Aorta (tissue), 5 donors: Measurements from ENCODE around the gene ZCWPW1. TPM values are rescaled to one million over a fixed set of nuclear protein-coding genes. Genes with fewer than 3 reads are reported as not detected.

Source experiments
- ATAC-seq: fragments of 200-7000 bp; cut with Tn5 transposase; one replicate; pipeline ENCODE4 v1.9.1; 2022; ENCODE audit warnings: moderate library complexity; ENCODE audit not compliant: low FRiP score
- DNase-seq, 2 donors: peaks; one replicate each; pipeline ENCODE4 v3.0.0-alpha.2; 2020
- H3K27ac ChIP-seq, 2 donors: one replicate each; pipeline ENCODE4 v1.5.1; 2013; ENCODE audit warnings: low read length in 2 of 2, mild to moderate bottlenecking in 2 of 2, moderate library complexity in 2 of 2, control low read depth in 1 of 2, inconsistent platforms in 1 of 2, low read depth in 1 of 2
- H3K27me3 ChIP-seq, 2 donors: one replicate each; pipeline ENCODE4 v1.6.1; 2013; ENCODE audit warnings: control low read depth in 1 of 2, low read length in 1 of 2, mild to moderate bottlenecking in 1 of 2, moderate library complexity in 1 of 2; ENCODE audit not compliant: insufficient read depth in 2 of 2, control insufficient read depth in 1 of 2
- H3K36me3 ChIP-seq, 2 donors: one replicate each; pipeline ENCODE4 v1.6.1; 2013; ENCODE audit warnings: control low read depth in 1 of 2, low read length in 1 of 2, mild to moderate bottlenecking in 1 of 2; ENCODE audit not compliant: insufficient read depth in 2 of 2, control insufficient read depth in 1 of 2
- H3K4me1 ChIP-seq, 2 donors: one replicate each; pipeline ENCODE4 v1.6.1; 2013; ENCODE audit warnings: low read length in 2 of 2, control low read depth in 1 of 2, mild to moderate bottlenecking in 1 of 2, moderate library complexity in 1 of 2; ENCODE audit not compliant: insufficient read depth in 2 of 2, control insufficient read depth in 1 of 2
- H3K4me3 ChIP-seq, 2 donors: one replicate each; pipeline ENCODE4 v1.5.1; 2013; ENCODE audit warnings: low read length in 2 of 2, control low read depth in 1 of 2, mild to moderate bottlenecking in 1 of 2
- H3K9me3 ChIP-seq: one replicate; pipeline ENCODE4 v1.6.1; 2013; ENCODE audit warnings: mild to moderate bottlenecking, low read length; ENCODE audit not compliant: control insufficient read depth
- WGBS, 2 donors: extraction: QIAGEN DNeasy Blood & Tissue Kit; methylation state at CpG; one replicate each; pipeline ENCODE4 v1.1.7; 2013; 5-methylcytosine and 5-hydroxymethylcytosine counted together
- intact Hi-C, 2 donors: fragments of 100-400 bp; cut with DNase I; formaldehyde crosslinking; loops; one replicate each; pipeline versions ENCODE4 v1.14.2 to v1.15.0; 2022
- long read RNA-seq, 2 donors: library from polyadenylated mRNA; unstranded; transcript quantifications; one replicate each; pipeline ENCODE4 v2.0.0, GENCODE V29; 2020 to 2021
- polyA plus RNA-seq, 2 donors: library from polyadenylated mRNA; stranded (reverse); fragments of 200-250 nt; gene quantifications; one replicate each; pipeline ENCODE4 v1.2.3, GENCODE V29; 2013
- total RNA-seq, 2 donors: library from RNA; stranded (reverse); fragmentation: NEBNext Ultra II Directional; extraction: Animal tissue kit (Norgen Biotek cat#: 25700); gene quantifications; one replicate each; pipeline ENCODE4 v1.2.1, GENCODE V29; 2021
- donor health status: healthy with polysubstance abuse.
- donor health status: Bipolar disorder and iron deficiency.
- donor health status: DM: no; HTN: no; CAD: no.
- donor health status: DM: no; HTN: no; CAD: no.
- donor health status: DM: yes; HTN: yes; CAD: no.

Gene ZCWPW1, protein sequence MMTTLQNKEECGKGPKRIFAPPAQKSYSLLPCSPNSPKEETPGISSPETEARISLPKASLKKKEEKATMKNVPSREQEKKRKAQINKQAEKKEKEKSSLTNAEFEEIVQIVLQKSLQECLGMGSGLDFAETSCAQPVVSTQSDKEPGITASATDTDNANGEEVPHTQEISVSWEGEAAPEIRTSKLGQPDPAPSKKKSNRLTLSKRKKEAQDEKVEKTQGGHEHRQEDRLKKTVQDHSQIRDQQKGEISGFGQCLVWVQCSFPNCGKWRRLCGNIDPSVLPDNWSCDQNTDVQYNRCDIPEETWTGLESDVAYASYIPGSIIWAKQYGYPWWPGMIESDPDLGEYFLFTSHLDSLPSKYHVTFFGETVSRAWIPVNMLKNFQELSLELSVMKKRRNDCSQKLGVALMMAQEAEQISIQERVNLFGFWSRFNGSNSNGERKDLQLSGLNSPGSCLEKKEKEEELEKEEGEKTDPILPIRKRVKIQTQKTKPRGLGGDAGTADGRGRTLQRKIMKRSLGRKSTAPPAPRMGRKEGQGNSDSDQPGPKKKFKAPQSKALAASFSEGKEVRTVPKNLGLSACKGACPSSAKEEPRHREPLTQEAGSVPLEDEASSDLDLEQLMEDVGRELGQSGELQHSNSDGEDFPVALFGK
- total RNA-seq: 1 to 10 TPM; 2.2 to 4.4 TPM
- polyA plus RNA-seq: 10 to 100 TPM in 1 of 2 donors, 1 to 10 TPM in 1; 4.0 to 18.7 TPM
- long read RNA-seq, donor 1, partial matches to known transcripts: 0 of 5 reads
- long read RNA-seq, donor 1, other reads (novel, unspliced or antisense): 4 of 5 reads
- long read RNA-seq, donor 2, partial matches to known transcripts: 0 of 4 reads
- long read RNA-seq, donor 2, other reads (novel, unspliced or antisense): 4 of 4 reads

DNA sequence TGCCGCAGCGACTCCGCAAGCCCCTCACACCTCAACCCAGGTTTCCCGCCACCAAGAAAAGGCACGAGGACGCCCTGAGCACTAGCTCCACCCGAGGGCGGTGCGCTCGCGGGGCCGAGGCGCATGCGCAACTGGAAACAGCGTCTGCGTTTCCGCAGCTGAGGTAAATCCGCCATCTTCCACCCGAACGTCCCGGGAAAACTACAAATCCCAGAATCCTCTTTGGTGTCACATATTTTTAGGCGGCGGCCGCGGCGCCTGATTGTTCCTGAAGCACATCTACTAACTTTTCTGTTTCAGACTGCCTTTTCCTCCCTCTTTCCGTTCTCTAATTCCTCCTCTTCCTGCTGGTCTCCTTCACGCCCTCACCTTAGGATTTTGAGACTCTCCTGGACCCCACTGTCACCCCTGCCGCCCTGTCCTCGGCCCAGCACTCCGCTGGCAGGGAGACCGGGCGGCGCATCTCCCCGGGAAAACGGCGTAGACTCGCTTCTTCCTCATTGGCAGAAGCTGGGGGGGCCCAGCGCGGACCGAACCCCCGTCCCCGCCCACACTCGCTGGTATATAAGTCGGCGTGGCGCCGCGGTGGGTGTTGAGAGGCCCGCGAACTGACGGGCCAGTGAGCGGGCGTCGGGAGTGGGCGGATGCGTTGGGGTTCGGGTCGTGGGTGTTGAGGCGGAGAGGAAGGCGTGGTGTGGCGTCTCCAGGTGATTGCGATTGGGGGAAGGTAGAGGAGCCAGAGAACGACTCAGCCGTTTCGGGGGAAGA lies at the start of gene ZCWPW1:
Gene ZCWPW1 (minus strand): TSS at position 505 of the 768 bp plus-strand sequence. CDS start 8,054 bp downstream, outside the sequence.
- H3K9me3 ChIP-seq: no peaks in the 10 kb centered on the region
- 0% methylated on average over 66 of the region's 66 CpGs for WGBS, 2 donors
- intact Hi-C loops: no loop called here
- H3K36me3 ChIP-seq: no peaks in the 10 kb centered on the region
- H3K27me3 ChIP-seq: no peaks in the 10 kb centered on the region
- H3K27ac ChIP-seq: peak within 1 kb of the TSS; percentile 71 to 98
- ATAC-seq (peak; percentile 89), DNase-seq (peak; percentile 98)
- H3K4me1 ChIP-seq: no peaks in the 10 kb centered on the region
- peak within 1 kb of the TSS; percentile 62 to 72 for H3K4me3 ChIP-seq

GRCh38 chr7:100477871-100478267 lies 49.4 kb upstream of the ZCWPW1 start:
- Histone ChIP-seq H3K4me3 (peak overlapping the region; percentile 85 to 91), H3K4me1 (no peaks in the 10 kb centered on the region), H3K9me3 (no peaks in the 10 kb centered on the region), H3K27me3 (no peaks in the 10 kb centered on the region), H3K36me3 (no peaks in the 10 kb centered on the region), H3K27ac (no peak overlapping the region)
- intact Hi-C loops: loop anchor here in 1 of 2 donors (10.0 kb wide), 1 partner anchor 377 kb away; the partner anchor contains the start of gene SLC12A9
- DNase-seq: peak in 1 of 2 donors; percentile 76
- ATAC-seq: no peak
- WGBS, 2 donors: 1 to 2% methylated on average over 10 to 16 of the region's 16 CpGs

DNA sequence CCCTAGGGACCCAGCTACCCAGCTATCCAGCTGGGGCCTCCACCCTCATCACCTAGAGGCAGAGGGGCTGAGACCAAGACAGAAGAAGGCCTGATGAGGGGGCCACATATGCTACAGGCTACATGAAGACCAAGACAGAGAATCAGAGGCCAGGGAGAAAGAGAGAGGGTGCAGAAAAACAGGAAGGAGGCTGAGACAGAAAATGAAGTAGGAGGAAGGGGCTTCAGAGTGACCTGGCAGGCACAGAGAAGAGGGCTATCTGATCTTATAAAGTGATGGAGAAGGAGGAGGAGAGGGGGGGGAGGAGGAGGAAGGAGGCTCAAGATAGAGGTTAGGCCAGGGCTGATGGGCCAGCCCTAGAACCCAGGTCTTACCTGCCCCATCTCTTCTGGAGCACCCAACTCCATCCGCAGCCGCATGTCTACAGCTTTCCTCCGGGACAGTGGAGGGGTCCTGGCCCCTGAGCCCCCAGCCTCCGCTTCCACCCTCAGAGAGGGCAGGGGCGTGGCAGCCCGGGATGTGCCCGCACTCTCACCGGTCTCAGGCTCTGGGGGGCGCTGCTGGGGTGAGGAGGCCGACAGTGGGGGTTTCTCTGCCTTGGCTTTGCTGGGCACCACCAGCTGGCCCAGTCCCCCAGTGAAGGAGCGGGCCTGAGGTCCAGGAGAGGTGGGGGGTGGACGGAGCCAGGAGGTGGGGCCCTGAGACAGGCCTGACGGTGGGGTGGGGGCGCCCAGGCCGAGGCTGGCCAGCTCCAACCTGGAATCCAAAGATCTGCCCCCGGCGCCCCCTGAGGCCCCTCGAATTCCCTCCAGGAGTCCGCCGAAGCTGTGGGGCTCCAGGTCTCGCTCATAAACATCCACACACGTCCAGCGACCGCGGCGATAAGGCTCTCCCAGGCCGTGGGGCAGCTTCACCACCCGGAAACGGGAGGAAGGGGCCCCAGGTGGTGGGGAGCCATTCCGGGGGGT lies 48.7 kb upstream of the ZCWPW1 start:
- ATAC-seq (peak; percentile 1), DNase-seq (peak in 1 of 2 donors; percentile 81)
- 14% methylated on average over 27 to 30 of the region's 30 CpGs for WGBS, 2 donors
- H3K36me3 ChIP-seq: no peaks in the 10 kb centered on the region
- no peaks in the 10 kb centered on the region for H3K9me3 ChIP-seq
- H3K27me3 ChIP-seq: no peaks in the 10 kb centered on the region
- no peaks in the 10 kb centered on the region for H3K4me1 ChIP-seq
- H3K27ac ChIP-seq: no peak overlapping the region
- intact Hi-C loops: loop anchor here in 1 of 2 donors (10.0 kb wide), 1 partner anchor 378 kb away; the partner anchor contains the start of gene SLC12A9
- peak overlapping the region; percentile 85 to 91 for H3K4me3 ChIP-seq

- H3K4me1 ChIP-seq: no peaks in the 10 kb centered on the region
- WGBS, 2 donors: 11 to 12% methylated on average over 6 of the region's 6 CpGs
- intact Hi-C loops: loop anchor here in 1 of 2 donors (10.0 kb wide), 1 partner anchor 379 kb away; the partner anchor contains the start of gene SLC12A9
Observed at GRCh38 chr7:100476101-100476780, 47.7 kb upstream of the ZCWPW1 start.

GRCh38 chr7:100475549-100475948 lies 47.0 kb upstream of the ZCWPW1 start:
- Histone ChIP-seq H3K36me3 (no peaks in the 10 kb centered on the region), H3K27ac (no peak overlapping the region), H3K4me3 (no peak overlapping the region), H3K4me1 (no peaks in the 10 kb centered on the region), H3K27me3 (no peaks in the 10 kb centered on the region), H3K9me3 (no peaks in the 10 kb centered on the region)
- intact Hi-C loops: loop anchor here in 1 of 2 donors (10.0 kb wide), 1 partner anchor 379 kb away; the partner anchor contains the start of gene SLC12A9
- 54 to 60% methylated on average over 9 of the region's 9 CpGs for WGBS, 2 donors
- DNase-seq: peak in 1 of 2 donors; percentile 74
- ATAC-seq: no peak

More at GRCh38 chr7:100476101-100476780, 47.7 kb upstream of the ZCWPW1 start:
- Histone ChIP-seq H3K27me3 (no peaks in the 10 kb centered on the region), H3K36me3 (no peaks in the 10 kb centered on the region), H3K4me3 (no peak overlapping the region), H3K9me3 (no peaks in the 10 kb centered on the region), H3K27ac (no peak overlapping the region)
- no peak for ATAC-seq
- DNase-seq: no peak

- no peak for ATAC-seq
Observed at GRCh38 chr7:100472854-100473499, 44.5 kb upstream of the ZCWPW1 start.

More at GRCh38 chr7:100472854-100473499, 44.5 kb upstream of the ZCWPW1 start:
- Histone ChIP-seq H3K36me3 (no peaks in the 10 kb centered on the region), H3K27me3 (no peaks in the 10 kb centered on the region), H3K4me1 (no peaks in the 10 kb centered on the region), H3K9me3 (no peaks in the 10 kb centered on the region), H3K27ac (peak overlapping the region in 1 of 2 donors; percentile 33), H3K4me3 (no peak overlapping the region)
- peak; percentile 63 to 79 for DNase-seq
- 44 to 46% methylated on average over 14 of the region's 14 CpGs for WGBS, 2 donors
- intact Hi-C loops: loop anchor here in 1 of 2 donors (10.0 kb wide), 1 partner anchor 382 kb away; the partner anchor contains the start of gene SLC12A9
